Calu3 (cell line): Measurements from ENCODE around the gene SLCO2B1. TPM values are rescaled to one million over a fixed set of nuclear protein-coding genes. Genes with fewer than 3 reads are reported as not detected.

ENCODE experiments used
- BruUV-seq: library from RNA; stranded (reverse); fragments of 400-500 nt; replicated peaks from 2 replicates; lab custom pipeline; 2021; lab: Mats Ljungman, UMichigan
- CTCF ChIA-PET: fragments of 300-600 bp; sonication (Branson Sonifier 250); formaldehyde crosslinking; loops from one replicate; lab custom pipeline; 2022; ENCODE audit warnings: antibody characterized with exemption; lab: Charles Lee
- DNase-seq: peaks from one replicate; pipeline ENCODE4 v3.0.0; 2022
- H3K27ac Mint-ChIP-seq: one replicate; pipeline ENCODE4 v1.8.0; 2022; ENCODE audit warnings: mixed read lengths; ENCODE audit not compliant: unreplicated experiment
- H3K27me3 Mint-ChIP-seq: one replicate; pipeline ENCODE4 v1.8.0; 2022; ENCODE audit warnings: mixed read lengths; ENCODE audit not compliant: unreplicated experiment
- H3K36me3 Mint-ChIP-seq: one replicate; pipeline ENCODE4 v1.8.0; 2022; ENCODE audit warnings: mild to moderate bottlenecking, moderate library complexity, mixed read lengths; ENCODE audit not compliant: insufficient read depth, unreplicated experiment
- H3K4me1 Mint-ChIP-seq: one replicate; pipeline ENCODE4 v1.8.0; 2022; ENCODE audit warnings: mild to moderate bottlenecking, low read depth, mixed read lengths; ENCODE audit not compliant: unreplicated experiment
- H3K4me3 Mint-ChIP-seq: one replicate; pipeline ENCODE4 v1.8.0; 2022; ENCODE audit warnings: mild to moderate bottlenecking, low read depth, moderate library complexity, mixed read lengths; ENCODE audit not compliant: unreplicated experiment
- H3K9me3 Mint-ChIP-seq: one replicate; pipeline ENCODE4 v1.8.0; 2022; ENCODE audit warnings: low read depth, mixed read lengths; ENCODE audit not compliant: unreplicated experiment
- intact Hi-C: fragments of 100-400 bp; cut with micrococcal nuclease; formaldehyde crosslinking; loops from one replicate; pipeline ENCODE4 v1.10.0; 2022; ENCODE audit not compliant: unreplicated experiment
- total RNA-seq: library from RNA; stranded (reverse); gene quantifications from 2 replicates; pipeline ENCODE4 v1.2.3, GENCODE V29; 2022
- TF ChIP-seq, protein P1 (sequence below): fragments of 200-600 bp; IDR thresholded peaks from one replicate; pipeline ENCODE4 v1.8.0; 2022; ENCODE audit warnings: antibody characterized with exemption; ENCODE audit not compliant: unreplicated experiment

The SLCO2B1 gene
- total RNA-seq, 1 experiment from 2014 or later: 0.31 TPM

- peaks cover 22% of the 10 kb centered on the region for H3K4me1 Mint-ChIP-seq
- peaks cover 39% of the 10 kb centered on the region for H3K27me3 Mint-ChIP-seq
- intact Hi-C loops: no loop called here
- no peak overlapping the region for H3K27ac Mint-ChIP-seq
- BruUV-seq: no TSS peak
- H3K36me3 Mint-ChIP-seq: no peaks in the 10 kb centered on the region
- no peak for DNase-seq
- no peak overlapping the region for H3K4me3 Mint-ChIP-seq
- H3K9me3 Mint-ChIP-seq: no peaks in the 10 kb centered on the region
- TF ChIP-seq, protein P1, sequence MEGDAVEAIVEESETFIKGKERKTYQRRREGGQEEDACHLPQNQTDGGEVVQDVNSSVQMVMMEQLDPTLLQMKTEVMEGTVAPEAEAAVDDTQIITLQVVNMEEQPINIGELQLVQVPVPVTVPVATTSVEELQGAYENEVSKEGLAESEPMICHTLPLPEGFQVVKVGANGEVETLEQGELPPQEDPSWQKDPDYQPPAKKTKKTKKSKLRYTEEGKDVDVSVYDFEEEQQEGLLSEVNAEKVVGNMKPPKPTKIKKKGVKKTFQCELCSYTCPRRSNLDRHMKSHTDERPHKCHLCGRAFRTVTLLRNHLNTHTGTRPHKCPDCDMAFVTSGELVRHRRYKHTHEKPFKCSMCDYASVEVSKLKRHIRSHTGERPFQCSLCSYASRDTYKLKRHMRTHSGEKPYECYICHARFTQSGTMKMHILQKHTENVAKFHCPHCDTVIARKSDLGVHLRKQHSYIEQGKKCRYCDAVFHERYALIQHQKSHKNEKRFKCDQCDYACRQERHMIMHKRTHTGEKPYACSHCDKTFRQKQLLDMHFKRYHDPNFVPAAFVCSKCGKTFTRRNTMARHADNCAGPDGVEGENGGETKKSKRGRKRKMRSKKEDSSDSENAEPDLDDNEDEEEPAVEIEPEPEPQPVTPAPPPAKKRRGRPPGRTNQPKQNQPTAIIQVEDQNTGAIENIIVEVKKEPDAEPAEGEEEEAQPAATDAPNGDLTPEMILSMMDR: no peak
- CTCF ChIA-PET: no interaction called here
Observed at GRCh38 chr11:75152090-75152489, 1.2 kb downstream of the SLCO2B1 start.

DNA sequence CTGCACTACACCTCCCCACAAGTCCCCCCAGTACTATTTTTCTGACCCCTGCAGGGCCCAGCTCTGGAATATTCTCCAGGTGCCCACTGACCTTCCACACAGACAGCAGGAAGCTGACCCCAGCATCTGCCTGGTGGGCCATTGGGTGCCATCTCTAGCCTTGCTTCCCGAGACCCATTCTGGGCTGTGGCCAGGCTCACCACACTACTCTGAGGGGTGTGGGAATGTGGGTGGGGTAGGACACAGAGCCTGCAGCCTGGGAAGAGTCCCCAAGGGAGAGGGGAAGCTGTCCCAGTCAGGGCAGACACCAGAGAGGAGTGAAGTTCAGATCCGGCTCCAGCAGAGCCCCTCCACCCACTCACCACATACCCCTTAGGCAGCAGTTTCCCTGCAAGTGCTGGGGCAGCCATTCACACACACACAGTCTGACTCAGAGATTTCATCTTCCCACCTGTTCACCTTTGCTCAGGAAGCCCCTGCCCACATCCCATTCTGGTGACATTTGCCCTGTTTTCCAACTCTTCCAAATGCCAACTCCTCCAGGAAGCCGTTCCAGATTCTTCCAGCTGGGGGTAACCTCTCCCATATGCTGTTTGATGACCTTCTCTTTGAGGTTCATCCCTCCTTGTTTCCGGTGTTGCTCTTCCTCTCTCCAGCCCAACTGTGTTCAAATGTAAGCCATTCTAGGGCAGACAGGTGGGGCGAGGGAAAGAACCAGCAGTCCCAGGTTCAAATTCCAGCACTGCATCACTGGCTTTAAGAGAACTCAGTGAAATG is 1.9 kb downstream of the SLCO2B1 start:
- Mint-ChIP-seq H3K27ac (no peak overlapping the region), H3K36me3 (no peaks in the 10 kb centered on the region), H3K9me3 (no peaks in the 10 kb centered on the region), H3K27me3 (peaks cover 34% of the 10 kb centered on the region), H3K4me1 (peaks cover 22% of the 10 kb centered on the region), H3K4me3 (no peak overlapping the region)
- no TSS peak for BruUV-seq
- intact Hi-C loops: no loop called here
- DNase-seq: no peak
- TF ChIP-seq, protein P1: no peak
- CTCF ChIA-PET: interaction anchor here (0.9 kb wide), 1 partner anchor 16 kb away, joined by 6 read pairs; no protein-coding TSS in a partner anchor

DNA sequence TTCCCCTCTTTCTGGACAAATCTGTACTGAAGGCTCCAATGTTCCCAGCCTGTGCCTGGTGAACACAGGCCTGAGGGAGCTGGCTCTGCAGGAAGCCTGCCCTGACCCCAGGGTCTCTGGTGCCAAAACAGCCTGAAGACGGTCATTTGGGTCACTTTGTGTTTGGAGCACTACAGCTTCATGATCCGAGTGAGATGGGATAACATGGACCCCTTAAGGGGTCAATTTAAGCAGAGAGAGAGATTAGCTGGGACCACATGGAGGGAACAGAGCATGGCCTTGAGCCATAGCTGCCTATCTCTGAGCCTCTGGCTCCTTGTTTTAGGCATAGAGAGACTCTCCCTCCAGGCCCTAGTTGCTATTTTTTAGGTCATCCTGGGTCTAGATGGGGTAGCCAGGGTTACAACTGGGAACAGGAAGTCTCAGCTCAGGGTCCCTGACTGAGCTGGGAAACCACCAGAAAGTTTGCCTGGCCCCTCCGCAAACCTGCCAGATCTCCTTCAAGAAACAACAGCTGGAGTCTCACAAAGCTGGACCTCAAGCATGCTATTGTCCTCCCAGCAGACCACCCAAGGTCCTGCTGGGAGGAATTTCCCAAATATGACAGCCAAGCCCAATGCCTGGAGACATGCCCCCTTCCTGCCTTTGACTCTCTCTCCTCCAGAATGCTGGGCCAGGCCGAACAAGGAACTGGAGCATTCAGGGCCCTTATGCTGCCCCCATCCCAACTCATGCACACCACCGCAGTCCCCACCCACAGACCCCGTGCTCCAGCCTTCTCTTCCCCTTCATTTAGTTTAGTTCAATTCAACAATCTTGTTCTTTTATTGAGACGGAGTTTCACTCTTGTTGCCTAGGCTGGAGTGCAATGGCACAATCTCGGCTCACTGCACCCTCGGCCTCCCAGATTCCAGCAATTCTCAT is 4.0 kb downstream of the SLCO2B1 start:
- H3K27me3 Mint-ChIP-seq: peaks cover 33% of the 10 kb centered on the region

More for the DNA sequence above, 4.0 kb downstream of the SLCO2B1 start:
- BruUV-seq: no TSS peak
- TF ChIP-seq, protein P1: no peak
- no peak for DNase-seq
- intact Hi-C loops: no loop called here
- Mint-ChIP-seq H3K27ac (no peak overlapping the region), H3K36me3 (no peaks in the 10 kb centered on the region), H3K9me3 (no peaks in the 10 kb centered on the region), H3K4me1 (peaks cover 28% of the 10 kb centered on the region), H3K4me3 (no peak overlapping the region)
- CTCF ChIA-PET: interaction anchor here (0.6 to 0.9 kb wide), 2 partner anchors 14 to 88 kb away, joined by 3 to 11 read pairs; no protein-coding TSS in a partner anchor
